Heart left ventricle (tissue), 13 donors: Measurements from ENCODE around the gene BLOC1S1.

ENCODE experiments used
- POLR2A ChIP-seq, 2 donors: fragments of 450-650 bp; IDR thresholded peaks; one replicate each; pipeline ENCODE4 v1.6.1; 2017; ENCODE audit warnings: antibody characterized with exemption in 2 of 2, mild to moderate bottlenecking in 2 of 2, moderate library complexity in 2 of 2
- TF ChIP-seq, protein P1 (sequence below), 12 donors: fragments of 200-600 bp; sonication (generic) in 4 of 12; IDR thresholded peaks; one replicate each; pipeline versions ENCODE4 v1.5.0 to v1.8.0; 2018 to 2022; ENCODE audit warnings: antibody characterized with exemption in 12 of 12, mild to moderate bottlenecking in 5 of 12
- donor health status: ischemic (EF 13 %, LVEDD 7.1; RV severe dilation, severe dysfunction).
- donor health status: DM: no; HTN: yes; CAD: no.
- donor health status: DM: no; HTN: no; CAD: no.
- donor health status: ischemic (EF 25% LVEDD 6.9; RV normal size, moderate dysfunction).
- donor health status: ischemic (EF 25% LVEDD 5.7; RV mildly dilated, moderate dysfunction).
- donor health status: ischemic (EF 35%, LVEDD 5.7; RV mildly dilated, moderate dysfunction).
- donor health status: nonischemic (EF 11% LVEDD 7.7; RV severe dilation, severe dysfunction).
- donor health status: DM: yes; HTN: yes; CAD: no.
- donor health status: PGD.
- donor health status: ischemic (EF 29% LVEDD 5.4; RV normal size, mild dysfunction).
- donor health status: nonischemic (EF 23%, LVEDD 6.1; RV moderate dilation, normal function).

DNA sequence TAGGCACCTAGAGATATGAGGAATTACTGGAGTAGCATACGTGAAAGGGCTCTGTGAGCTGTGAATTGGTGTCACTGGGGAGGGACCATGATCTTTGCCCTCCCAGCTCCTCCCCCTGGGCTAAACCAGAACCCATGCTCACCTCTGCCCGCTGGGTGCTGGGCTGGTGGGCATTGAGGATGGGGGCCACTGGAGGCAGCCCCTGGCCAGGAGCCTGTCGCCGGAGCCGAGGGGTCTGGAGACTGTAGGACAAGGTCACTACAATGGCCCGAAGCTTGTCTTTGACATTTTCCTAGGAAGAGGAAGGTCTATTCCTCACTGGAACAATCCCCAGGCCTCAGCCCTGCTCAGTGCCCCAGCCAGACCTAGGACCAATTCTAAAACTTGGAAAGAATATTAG lies 19.7 kb upstream of the BLOC1S1 start:
- TF ChIP-seq, protein P1, sequence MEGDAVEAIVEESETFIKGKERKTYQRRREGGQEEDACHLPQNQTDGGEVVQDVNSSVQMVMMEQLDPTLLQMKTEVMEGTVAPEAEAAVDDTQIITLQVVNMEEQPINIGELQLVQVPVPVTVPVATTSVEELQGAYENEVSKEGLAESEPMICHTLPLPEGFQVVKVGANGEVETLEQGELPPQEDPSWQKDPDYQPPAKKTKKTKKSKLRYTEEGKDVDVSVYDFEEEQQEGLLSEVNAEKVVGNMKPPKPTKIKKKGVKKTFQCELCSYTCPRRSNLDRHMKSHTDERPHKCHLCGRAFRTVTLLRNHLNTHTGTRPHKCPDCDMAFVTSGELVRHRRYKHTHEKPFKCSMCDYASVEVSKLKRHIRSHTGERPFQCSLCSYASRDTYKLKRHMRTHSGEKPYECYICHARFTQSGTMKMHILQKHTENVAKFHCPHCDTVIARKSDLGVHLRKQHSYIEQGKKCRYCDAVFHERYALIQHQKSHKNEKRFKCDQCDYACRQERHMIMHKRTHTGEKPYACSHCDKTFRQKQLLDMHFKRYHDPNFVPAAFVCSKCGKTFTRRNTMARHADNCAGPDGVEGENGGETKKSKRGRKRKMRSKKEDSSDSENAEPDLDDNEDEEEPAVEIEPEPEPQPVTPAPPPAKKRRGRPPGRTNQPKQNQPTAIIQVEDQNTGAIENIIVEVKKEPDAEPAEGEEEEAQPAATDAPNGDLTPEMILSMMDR (IDR thresholded peaks at IDR 0.05) = no peak
- TF ChIP-seq POLR2A (IDR thresholded peaks at IDR 0.05) = no peak
